ENCODE results near the gene MCOLN3.

Gene MCOLN3, protein sequence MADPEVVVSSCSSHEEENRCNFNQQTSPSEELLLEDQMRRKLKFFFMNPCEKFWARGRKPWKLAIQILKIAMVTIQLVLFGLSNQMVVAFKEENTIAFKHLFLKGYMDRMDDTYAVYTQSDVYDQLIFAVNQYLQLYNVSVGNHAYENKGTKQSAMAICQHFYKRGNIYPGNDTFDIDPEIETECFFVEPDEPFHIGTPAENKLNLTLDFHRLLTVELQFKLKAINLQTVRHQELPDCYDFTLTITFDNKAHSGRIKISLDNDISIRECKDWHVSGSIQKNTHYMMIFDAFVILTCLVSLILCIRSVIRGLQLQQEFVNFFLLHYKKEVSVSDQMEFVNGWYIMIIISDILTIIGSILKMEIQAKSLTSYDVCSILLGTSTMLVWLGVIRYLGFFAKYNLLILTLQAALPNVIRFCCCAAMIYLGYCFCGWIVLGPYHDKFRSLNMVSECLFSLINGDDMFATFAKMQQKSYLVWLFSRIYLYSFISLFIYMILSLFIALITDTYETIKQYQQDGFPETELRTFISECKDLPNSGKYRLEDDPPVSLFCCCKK

DNA sequence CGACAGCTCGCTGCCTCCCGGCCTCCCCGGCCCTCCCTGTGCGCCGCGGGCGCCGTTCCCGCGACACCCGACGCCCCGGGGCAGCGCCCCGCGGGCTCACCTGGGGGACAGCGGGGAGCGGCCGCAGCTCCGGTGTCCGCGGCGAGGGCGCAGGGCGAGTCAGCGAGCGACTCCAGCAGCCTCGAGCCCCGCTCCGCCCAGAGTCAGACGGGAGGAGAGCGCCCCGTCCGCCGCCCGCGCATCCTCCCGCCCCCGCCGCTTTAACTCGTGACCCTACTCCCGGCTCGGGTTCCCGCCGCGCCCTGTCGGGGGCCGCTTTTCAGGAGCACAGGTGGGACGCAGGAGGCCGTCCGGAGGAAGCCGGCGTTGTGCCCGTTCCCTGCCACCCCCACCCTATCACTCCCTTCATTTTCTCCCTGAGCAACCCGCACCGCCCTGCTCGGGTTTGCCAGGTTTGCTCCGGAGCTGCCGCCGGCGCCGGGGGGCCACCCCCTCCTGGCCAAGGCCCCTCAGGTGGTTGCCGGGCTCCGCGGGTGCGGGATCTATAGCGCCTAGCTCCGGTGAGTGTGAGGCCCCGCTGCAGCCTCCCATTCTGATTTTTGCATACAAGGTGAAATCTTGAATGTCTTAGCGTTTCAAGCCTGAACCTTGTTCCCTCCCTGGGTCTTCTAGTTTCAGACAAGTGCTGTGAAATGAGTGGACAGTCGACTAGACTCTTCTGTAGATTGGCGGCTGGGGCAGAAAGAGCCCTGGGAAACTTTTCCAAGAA, at the start of gene MCOLN3:
Gene MCOLN3 (minus strand): TSS at position 205 of the 769 bp plus-strand sequence. CDS start 3,140 bp downstream, outside the sequence.
- peak; percentile 8 for DNase-seq

DNA sequence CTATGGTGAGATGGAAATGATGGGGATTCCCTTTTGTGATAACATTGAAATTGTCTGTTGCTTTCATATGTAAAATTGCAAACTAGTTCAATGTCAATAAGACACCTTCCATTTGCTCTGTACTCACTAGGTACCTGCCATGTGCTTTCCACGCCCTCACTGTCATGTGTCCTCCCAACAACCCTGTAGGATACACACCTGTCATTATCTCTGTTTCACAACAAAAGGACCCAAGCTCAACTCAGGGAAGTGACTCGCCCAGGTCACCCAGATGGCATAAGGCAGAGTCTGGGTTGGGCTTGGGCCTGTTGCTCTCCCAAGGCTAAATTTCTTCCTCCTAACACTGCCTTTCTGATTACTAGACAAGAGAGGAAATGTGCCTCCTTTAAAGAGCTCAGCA, 45.3 kb upstream of the MCOLN3 start:
- DNase-seq = no peak

DNA sequence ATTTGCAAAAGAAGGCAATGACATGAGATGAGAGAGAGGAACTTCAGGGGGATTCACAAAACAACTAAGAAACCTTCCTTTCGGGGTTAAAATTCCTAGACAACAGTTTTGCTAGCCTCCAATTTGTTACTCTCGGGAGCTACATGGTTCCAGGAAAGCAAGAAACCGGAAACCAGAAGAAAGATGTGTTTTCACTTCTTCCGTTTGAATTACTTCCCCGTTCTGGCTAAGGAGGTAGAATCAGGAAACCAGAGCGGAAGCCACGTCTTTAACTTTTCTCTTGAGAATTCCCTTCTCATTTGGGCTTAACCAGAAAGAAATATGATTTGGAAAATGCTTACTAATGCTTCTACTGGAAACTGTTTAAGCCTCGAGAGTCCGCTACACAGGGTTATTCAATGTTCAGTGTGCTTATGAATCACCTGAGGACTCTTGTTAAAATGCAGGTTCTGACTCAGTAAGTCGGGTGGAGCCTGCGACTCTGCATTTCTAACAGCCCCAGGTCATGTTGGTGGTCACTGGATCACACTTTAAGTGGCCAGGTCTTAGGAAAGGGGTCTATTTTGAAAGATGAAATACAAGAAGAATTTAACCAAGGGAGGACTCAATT, 43.5 kb upstream of the MCOLN3 start:
- DNase-seq = no peak

DNA sequence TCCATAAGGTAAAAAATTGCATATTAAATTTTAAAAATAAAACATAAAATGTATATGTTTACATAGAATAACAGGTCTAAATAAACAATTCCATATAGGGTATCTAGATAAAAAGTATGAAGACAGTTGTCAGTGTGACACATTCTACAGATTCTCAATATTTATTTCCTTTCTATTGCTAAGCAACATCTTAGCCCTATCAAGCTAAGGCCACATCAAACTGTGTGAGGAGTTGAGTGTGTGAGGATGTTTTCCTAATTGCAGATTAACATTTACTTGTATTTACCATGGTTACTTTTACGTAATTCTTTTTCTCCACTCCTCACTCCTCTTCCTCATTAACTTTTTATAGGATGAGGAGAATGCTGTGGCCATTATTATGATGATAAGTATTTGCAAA, 41.9 kb upstream of the MCOLN3 start:
- DNase-seq = no peak

DNA sequence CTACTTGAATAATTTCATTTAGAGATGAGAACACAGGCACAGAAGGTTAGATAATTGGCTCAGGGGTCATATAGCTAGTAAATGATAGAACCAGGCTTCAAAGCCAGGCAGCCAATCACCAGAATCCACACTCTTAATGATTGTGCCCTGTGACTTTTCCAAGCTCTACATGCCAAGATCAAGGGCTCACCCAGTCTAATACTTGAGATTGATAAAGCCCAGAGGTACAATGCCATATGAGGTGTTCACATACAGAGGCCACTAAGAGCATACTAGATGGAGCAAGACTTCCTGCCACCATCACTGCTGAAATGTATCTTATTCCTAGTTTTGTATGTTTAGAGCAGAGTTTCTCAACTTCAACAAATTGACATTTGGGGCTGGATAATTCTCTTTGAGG, 40.9 kb upstream of the MCOLN3 start:
- DNase-seq = no peak

DNA sequence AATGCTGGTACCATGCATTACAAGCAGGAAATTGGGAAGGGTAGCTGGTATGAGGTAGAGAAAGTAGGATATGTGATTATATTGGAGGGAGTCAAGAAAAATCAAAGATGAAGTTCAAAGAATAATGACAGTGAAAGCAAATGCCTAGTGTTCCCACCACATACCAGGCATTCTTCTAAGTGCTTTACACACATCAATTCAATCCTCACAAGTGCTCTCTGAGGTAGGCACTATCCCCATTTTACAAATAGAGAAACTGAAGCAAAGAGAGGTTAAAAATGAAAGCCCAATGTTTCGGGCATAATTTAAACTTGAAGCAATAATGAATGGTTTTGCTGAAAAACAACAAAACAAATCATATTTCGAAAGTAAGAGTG, 40.1 kb upstream of the MCOLN3 start:
- DNase-seq = no peak

DNA sequence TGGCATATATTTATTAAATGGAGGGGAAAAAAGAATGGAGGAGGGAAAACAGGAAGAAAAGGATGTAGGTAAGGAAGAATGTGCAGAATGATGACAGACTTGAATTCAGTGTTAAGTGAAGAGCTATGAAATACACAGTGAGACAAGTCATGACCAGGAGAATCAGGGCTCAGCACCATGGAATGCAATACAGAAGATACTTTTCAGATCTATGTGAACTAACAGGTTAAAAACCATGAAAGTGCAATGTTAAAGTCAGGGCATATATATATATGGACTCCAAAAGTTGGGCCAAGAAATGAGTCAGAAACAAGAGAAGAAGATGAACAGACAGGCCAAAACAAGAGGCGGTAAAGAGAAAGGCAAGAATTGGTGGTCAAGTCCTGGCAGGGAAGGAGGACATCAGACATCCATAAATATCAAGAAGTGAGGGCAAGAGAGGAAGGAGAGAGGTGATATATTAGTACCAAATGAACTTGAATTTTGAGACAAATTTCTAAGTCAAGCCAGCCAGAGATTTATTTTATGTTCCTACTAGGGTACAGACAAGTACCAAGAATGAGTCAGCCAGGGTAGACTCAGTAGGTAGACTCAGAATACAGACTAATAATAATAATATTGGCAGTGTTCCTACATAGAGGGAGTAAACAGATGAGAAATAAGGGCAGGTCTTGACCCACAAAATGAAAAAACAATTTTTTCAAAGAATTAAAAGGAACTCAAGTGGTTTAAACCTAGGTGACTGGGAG, 39.5 kb upstream of the MCOLN3 start:
- no peak for DNase-seq

DNA sequence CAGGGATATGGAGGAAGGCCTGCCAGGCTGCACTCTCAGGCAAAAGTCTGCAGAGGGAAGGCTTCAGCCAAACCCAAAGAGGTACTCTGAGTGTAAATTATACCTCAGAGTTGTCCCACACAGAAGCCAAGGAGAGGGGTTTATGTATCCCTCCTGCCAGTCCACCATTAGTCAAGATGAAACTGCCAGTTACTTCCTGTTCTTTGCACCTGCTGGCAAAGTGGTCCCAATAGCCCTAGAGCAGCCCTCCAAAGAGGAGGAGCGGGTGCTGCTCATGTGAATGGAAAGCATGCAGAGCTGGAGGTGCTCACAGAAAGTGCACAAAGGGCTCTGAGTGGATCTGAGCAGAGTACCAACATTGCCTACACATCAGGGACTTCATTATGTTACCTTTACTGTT, 37.1 kb upstream of the MCOLN3 start:
- no peak for DNase-seq

DNA sequence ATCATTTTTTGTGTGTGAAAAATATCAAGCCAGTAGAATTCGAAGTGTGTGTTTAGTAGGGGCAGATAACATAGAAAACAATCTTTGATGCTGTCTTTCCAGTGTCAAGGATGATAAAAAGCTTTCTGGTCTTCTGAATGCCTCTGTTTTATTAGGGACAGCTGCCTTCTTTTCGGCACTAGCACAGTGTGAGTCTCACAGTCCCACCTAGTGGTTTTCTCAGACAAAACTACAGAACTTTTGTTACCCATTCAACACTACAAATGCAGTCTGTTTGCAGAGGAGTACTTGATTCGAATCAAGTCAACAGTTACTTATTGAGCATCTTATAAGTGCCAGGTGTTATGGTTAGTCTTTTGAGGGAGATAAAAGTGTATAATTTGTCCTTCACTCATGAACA, 30.6 kb upstream of the MCOLN3 start:
- no peak for DNase-seq

DNA sequence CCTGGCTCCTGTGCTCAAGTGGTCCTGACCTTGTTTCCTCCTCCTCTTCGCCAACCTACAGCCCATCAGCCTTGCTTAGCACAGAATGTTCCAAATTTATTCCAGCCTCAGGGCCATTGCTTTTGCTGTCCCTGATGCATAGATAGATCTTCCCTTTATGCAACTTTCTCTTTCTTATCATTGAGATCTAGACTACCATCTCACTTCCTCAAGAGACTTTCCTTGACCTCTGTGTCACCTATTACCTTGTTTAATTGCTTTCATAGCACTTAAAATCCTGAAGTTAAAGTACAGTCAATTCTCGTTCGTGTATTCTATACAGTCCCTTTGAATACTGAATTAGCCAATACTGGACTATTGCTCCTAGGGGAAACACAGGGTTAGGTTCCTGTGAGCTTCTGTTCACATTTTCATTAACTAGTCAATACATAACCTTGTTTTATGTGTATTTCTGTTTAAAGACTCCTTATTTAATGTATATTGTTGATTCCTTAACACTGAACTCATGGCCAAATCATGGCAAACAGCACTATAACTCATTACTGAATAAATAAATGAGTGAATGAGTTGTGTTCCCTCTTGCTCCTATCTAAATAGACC, 26.2 kb upstream of the MCOLN3 start:
- DNase-seq = no peak

DNA sequence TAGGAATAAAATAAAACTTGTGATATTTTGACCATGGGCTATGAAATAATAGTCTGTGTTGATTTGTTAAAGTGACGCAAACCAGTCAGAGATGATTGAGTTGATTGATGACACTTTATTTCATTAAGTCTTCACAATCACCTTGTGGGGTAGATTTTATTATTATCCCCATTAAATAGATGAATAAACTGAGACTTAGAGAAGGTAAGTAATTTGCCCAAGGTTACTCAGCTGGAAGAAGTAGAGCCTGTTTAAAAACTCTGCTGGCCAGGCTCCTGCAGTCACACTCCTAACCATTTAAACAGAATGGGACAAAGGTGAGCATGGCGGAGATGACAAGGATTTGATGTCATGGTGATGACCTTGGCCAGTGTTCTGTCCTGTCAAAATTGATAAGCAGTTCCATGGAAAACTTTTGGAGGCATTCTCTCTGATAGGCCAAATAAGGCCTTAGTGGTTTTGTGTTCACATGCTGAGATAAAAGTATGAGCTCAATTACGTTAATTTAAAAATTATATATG, 22.7 kb upstream of the MCOLN3 start:
- DNase-seq = no peak

DNA sequence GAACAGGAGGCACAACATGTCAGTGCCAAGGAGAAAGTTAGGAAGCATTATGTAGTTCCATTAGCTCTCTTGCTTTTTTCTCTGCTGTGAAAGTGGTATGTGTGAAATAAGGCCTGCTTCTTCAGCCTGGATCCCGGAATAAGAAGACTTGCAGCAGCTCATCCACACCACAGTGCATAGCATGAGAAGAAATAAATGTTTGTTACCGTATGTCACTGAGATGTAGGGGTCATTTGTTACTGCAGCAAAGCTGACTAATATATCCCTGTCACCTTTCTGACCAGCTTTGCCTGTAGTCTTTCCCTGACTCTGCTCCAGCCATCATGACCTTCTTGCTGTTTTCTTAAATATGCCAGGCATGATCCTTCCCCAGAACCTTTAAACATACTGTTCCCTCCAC, 20.5 kb upstream of the MCOLN3 start:
- DNase-seq = no peak

DNA sequence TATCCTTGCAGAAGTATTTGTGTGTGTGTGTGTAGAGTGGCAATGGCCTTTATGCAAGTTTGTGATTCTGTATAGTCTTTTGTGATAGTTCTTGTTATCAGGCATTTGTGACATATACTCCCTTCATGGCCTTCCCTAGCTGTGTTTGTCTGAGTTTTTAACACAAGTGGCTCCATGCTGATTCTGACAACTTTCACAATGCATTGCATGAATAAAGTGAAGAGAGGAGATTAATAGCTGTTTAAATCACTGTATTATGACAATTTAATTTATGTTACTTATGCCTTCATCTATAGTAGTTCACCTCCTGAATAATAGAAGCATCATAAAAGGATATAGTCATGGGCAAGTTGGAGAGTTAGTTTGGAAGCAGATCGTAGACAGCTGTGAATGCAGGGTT, 17.2 kb upstream of the MCOLN3 start:
- DNase-seq = peak; percentile 47

DNA sequence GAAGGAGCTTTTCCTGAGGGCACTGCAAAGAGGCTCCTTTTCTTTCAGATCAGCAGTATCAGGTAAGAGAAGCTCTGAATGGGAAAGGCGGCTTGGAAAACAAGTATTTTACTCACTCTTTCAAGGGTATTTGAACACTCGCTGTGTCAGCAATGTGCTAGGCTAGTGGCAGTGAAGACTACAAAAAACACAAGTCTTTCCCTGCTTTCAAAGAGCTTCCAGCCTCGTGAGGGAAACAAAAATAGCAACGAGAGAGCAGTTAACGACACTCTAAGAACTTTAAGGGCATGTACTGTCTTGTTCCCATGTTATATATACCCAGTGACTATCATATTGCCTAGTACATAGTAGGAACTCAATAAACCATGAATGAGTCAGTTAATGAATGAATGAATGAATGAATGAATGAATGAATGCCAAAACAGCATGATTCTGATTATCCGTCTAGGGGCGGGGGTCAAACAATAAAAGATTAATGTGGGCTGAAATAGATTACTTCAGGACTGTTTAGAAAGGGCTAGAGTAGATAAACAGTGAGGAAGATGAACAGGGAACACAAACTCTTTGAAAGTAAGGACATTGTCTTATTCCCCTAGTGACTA, 14.2 kb upstream of the MCOLN3 start:
- no peak for DNase-seq

DNA sequence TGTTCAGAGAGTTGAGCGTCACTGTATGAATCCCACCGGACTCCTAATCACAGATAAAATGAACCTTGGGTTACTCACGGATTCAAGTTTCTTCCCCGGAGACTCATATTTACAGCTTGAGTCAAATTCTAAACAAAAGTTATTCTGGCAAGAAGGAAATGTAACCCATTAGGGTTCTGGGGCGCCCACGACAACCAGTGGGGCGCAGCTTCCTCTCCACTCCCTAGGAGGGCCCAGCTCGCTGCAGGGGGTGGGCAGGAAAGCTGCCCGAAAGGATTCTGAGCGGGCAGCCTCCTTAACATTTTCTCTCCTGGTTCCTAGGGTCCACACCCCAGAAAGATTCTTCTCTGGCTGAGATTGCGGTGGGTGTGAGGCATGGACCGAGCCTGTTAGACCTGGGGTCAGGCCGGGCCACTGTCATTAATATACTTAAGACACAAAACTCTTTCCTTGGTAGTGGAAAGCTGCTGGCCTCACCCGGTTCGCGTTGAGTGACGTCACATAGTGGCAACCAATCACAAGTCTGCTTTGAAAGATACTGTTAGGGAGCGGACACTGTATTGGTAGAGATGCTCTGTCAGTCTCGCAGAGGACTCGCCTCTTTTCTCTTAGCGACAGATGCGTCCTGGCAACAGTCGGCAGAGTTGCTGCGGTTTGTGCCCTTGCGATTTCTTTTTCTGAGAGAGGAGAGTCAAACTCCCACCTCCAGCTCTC, 13.6 kb upstream of the MCOLN3 start:
- peak; percentile 67 for DNase-seq

DNA sequence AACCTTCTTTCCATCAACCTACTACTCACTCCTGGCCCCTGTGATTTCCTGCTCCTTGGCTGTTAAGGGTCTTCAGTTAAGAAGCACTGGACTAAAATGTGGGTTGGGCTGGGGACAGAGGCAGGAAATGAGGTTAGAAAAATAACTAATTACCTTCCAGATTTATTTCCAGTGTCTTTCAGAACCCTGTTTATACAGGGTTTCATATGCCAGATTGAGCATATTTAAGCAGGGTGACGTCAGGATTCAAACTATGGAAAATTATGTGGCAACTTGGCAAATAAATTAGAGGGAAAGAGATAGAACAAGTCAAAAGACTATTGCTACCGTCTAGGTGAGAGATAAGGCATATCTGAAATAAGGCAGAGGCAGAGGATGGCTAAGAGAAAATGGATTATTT, 11.7 kb upstream of the MCOLN3 start:
- DNase-seq = no peak

DNA sequence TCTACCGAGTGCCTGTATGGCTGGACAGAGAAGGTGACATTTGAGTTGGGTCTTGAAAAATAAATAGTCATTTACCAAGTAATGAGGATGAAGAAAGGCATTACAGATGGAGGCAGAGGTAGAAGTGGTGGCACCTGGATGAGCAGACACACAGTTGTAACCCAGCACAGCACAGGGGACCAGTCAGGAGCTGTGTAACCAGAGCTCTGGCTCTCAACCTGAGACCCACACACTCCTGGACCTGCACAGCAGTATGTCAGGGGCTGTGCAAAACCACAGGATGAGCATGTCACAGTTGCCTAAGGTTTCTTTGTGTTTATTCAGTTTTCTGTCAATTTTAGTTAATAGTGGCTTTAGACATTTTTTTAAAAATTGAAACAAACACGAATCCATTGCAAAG, 11.3 kb upstream of the MCOLN3 start:
- DNase-seq = no peak

DNA sequence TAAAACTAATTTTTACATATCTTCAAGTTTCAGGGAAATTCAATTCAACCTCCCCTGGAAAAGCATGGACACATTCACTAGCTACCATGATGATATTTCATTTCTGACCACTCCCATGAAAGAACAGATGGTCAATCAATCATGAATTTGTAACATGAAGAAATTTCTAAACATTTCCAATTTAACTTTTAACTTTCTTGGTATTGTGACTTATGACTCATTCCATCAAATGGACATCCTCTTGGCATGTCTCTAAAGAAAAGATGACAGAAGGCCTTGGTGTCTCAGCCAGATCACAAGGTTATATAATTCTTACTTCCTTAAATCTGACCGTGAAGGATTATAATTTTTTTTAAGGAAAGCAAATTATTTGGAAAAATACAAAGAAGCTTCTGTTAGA, 10.5 kb upstream of the MCOLN3 start:
- no peak for DNase-seq

DNA sequence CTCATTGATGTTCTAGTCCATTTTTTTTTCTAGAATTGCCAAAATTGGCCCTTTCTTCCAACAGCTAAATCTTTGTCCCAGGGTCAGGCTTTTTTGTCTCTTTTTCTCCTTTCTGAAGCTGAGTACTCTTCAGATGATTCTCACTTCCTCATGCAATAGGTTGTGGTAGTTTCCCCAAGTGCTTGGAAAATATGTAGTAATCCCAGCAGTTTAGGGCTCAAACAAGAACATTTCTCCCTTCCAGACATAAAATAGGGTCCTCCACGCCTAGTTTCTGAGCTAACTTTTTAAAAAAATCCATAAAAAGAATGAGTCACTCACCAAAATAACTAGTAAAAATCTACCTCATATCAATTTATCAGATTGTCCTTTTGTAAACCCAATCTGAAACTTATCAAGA, 10.0 kb upstream of the MCOLN3 start:
- DNase-seq = no peak

DNA sequence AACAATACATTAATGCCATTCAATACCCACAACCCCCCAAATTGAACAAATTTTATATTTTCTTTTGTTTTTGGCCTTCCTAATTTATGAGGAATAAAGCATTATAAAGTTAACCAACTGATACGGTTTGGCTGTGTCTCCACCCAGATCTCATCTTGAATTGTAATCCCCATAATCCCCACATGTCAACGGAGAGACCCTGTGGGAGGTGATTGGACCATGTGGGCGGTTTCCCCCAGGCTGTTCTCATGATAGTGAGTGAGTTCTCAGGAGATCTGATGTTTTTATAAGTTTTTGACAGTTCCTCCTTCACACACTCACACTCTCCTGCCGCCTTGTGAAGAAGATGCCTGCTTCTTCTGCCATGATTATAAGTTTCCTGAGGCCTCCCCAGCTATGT, 6.4 kb upstream of the MCOLN3 start:
- DNase-seq = no peak

DNA sequence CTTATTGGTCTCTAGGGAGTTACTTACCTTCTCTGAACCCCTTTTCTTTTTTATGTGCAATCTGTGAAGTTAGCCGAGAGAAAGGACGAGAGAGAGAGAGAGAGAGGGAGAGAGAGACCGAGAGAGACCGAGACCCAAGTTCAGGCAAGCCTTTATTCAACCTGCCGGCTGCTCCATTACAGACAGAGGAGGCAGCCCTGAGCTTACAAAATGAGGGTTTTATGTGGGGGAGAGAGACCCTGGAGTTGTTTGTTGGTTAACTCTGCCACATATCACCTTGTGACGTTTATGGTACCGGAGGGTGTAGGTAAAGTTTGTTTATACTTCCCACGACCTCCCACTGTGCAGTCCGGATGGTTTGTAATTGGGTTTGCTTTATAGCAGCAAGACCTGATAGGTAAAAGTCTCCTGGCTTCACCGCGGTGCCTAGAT, 1.5 kb upstream of the MCOLN3 start:
- DNase-seq = no peak
